MM.1S (cell line): ENCODE measurements around the gene SLC35F5.
"Not testable (repeated sequence)": the region's sequence is repeated elsewhere in the genome, so short reads cannot be mapped to it uniquely, and the experiment has no call there.

Source experiments
- DNase-seq: peaks from one replicate; pipeline ENCODE4 v3.0.0-alpha.2; 2015
- H2AFZ ChIP-seq: fragments of 300-600 bp; sonication (generic); 2 replicates; pipeline ENCODE4 v1.6.0; 2016; ENCODE audit warnings: antibody characterized with exemption, low read length
- H3F3A ChIP-seq: fragments of 300-600 bp; sonication (generic); 2 replicates; pipeline ENCODE4 v1.6.1; 2016; ENCODE audit warnings: mild to moderate bottlenecking, antibody characterized with exemption, low read length, moderate library complexity, mixed read lengths; ENCODE audit not compliant: insufficient read depth
- H3K27ac ChIP-seq: fragments of 300-600 bp; sonication (generic); 2 replicates; pipeline ENCODE4 v1.5.1; 2016; ENCODE audit warnings: mild to moderate bottlenecking, low read length
- H3K27me3 ChIP-seq: fragments of 300-600 bp; sonication (generic); replicated peaks from 2 replicates; pipeline ENCODE4 v1.6.0; 2016; ENCODE audit warnings: low read length; ENCODE audit not compliant: insufficient read depth
- H3K36me3 ChIP-seq: fragments of 300-600 bp; sonication (generic); replicated peaks from 2 replicates; pipeline ENCODE4 v1.6.1; 2016; ENCODE audit warnings: mild to moderate bottlenecking, low read length, mixed read lengths; ENCODE audit not compliant: insufficient read depth
- H3K4me1 ChIP-seq: fragments of 300-600 bp; sonication (generic); 2 replicates; pipeline ENCODE4 v1.6.1; 2016; ENCODE audit warnings: low read length, mixed read lengths
- H3K4me2 ChIP-seq: fragments of 300-600 bp; sonication (generic); 2 replicates; pipeline ENCODE4 v1.6.0; 2016; ENCODE audit warnings: low read depth, low read length
- H3K4me3 ChIP-seq: fragments of 300-600 bp; sonication (generic); 2 replicates; pipeline ENCODE4 v1.5.1; 2016; ENCODE audit warnings: low read length, mixed read lengths
- H3K79me2 ChIP-seq: fragments of 300-600 bp; sonication (generic); 2 replicates; pipeline ENCODE4 v1.6.1; 2016; ENCODE audit warnings: mixed run types, low read length, mixed read lengths
- H3K9ac ChIP-seq: fragments of 300-600 bp; sonication (generic); 2 replicates; pipeline ENCODE4 v1.6.1; 2016; ENCODE audit warnings: low read length, mixed read lengths
- H3K9me2 ChIP-seq: fragments of 300-600 bp; sonication (generic); replicated peaks from 2 replicates; pipeline ENCODE4 v1.6.1; 2016; ENCODE audit warnings: mild to moderate bottlenecking, low read length, mixed read lengths; ENCODE audit not compliant: insufficient read depth
- H3K9me3 ChIP-seq: fragments of 300-600 bp; sonication (generic); replicated peaks from 2 replicates; pipeline ENCODE4 v1.6.1; 2016; ENCODE audit warnings: mild to moderate bottlenecking, low read length, mixed read lengths; ENCODE audit not compliant: insufficient read depth
- H4K20me1 ChIP-seq: fragments of 300-600 bp; sonication (generic); 2 replicates; pipeline ENCODE4 v1.6.1; 2016; ENCODE audit warnings: mild to moderate bottlenecking, low read length, moderate library complexity, mixed read lengths; ENCODE audit not compliant: insufficient read depth
- CTCF ChIP-seq: fragments of 300-600 bp; sonication (generic); IDR thresholded peaks from 2 replicates; pipeline ENCODE4 v1.5.1; 2016; ENCODE audit warnings: antibody characterized with exemption, low read length, mixed read lengths
- EZH2 ChIP-seq: fragments of 300-600 bp; sonication (generic); optimal IDR thresholded peaks from 2 replicates; pipeline ENCODE3; 2017; ENCODE audit warnings: low read depth, mild to moderate bottlenecking, antibody characterized with exemption, low read length, mixed read lengths
- EZH2phosphoT487 ChIP-seq: fragments of 300-600 bp; sonication (generic); IDR thresholded peaks from 2 replicates; pipeline ENCODE4 v1.6.1; 2018; ENCODE audit warnings: antibody characterized with exemption, low read length

The SLC35F5 gene

GRCh38 chr2:113697516-113697915, 58.9 kb downstream of the SLC35F5 start:
- no peaks in the 10 kb centered on the region for H3K79me2 ChIP-seq
- peaks cover 20% of the 10 kb centered on the region for H3K4me1 ChIP-seq
- no peak overlapping the region for H3K9ac ChIP-seq
- no peak overlapping the region for H3K27ac ChIP-seq
- no peak overlapping the region for H3K4me2 ChIP-seq
- H3K27me3 ChIP-seq: no peaks in the 10 kb centered on the region
- no peaks in the 10 kb centered on the region for H3K9me2 ChIP-seq
- peaks cover 15% of the 10 kb centered on the region for H3F3A ChIP-seq
- no peak for TF ChIP-seq CTCF
- TF ChIP-seq EZH2: no peak
- no peak for TF ChIP-seq EZH2phosphoT487
- H3K36me3 ChIP-seq: no peaks in the 10 kb centered on the region
- H3K9me3 ChIP-seq: no peaks in the 10 kb centered on the region
- no peaks in the 10 kb centered on the region for H4K20me1 ChIP-seq
- H2AFZ ChIP-seq: no peak overlapping the region
- no peak overlapping the region for H3K4me3 ChIP-seq
- DNase-seq: no peak

DNA sequence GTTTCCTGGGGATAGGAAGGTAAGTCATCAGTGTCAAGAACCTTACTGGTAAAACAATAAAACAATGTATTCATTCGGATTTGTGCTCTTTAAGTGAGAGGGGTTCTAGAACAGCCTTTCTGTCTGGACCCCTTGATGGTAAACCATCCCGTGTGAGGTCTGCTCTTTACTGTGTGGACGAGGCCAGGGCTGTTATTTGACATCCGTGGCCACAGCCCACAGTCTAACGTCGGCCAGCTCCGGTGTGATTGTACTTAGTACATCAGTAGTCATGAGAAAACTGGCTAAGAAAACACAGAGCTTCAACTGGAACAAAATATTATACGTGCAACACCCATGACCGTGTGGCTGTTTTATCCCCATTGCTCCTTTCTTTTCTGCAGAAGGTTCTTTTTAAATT, 62.0 kb downstream of the SLC35F5 start:
- Histone ChIP-seq H4K20me1 (no peaks in the 10 kb centered on the region), H3K4me2 (no peak overlapping the region), H3K27ac (no peak overlapping the region), H3K27me3 (no peaks in the 10 kb centered on the region), H3K4me1 (peaks cover 20% of the 10 kb centered on the region), H3K9me3 (no peaks in the 10 kb centered on the region), H3F3A (peaks cover 16% of the 10 kb centered on the region), H3K79me2 (no peaks in the 10 kb centered on the region), H3K4me3 (no peak overlapping the region), H2AFZ (no peak overlapping the region), H3K9me2 (no peaks in the 10 kb centered on the region), H3K9ac (no peak overlapping the region), H3K36me3 (no peaks in the 10 kb centered on the region)
- TF ChIP-seq EZH2: no peak
- no peak for TF ChIP-seq EZH2phosphoT487
- no peak for TF ChIP-seq CTCF
- no peak for DNase-seq

GRCh38 chr2:113692698-113693428, 63.6 kb downstream of the SLC35F5 start:
- peak overlapping the region; percentile 28; the same call in 1 of the 2 replicates for H3K27ac ChIP-seq
- H3K9ac ChIP-seq: no peak overlapping the region
- no peaks in the 10 kb centered on the region for H3K27me3 ChIP-seq
- TF ChIP-seq EZH2phosphoT487 (no peak), CTCF (no peak), EZH2 (no peak)
- peak overlapping the region; percentile 21 for H2AFZ ChIP-seq
- H3K4me3 ChIP-seq: no peak overlapping the region
- DNase-seq: peak; percentile 75
- H3F3A ChIP-seq: peaks cover 16% of the 10 kb centered on the region
- H3K79me2 ChIP-seq: no peaks in the 10 kb centered on the region
- no peaks in the 10 kb centered on the region for H4K20me1 ChIP-seq
- no peaks in the 10 kb centered on the region for H3K36me3 ChIP-seq
- H3K4me2 ChIP-seq: peak overlapping the region; percentile 52
- peaks cover 20% of the 10 kb centered on the region for H3K4me1 ChIP-seq
- H3K9me3 ChIP-seq: no peaks in the 10 kb centered on the region
- no peaks in the 10 kb centered on the region for H3K9me2 ChIP-seq

- Histone ChIP-seq H3F3A (peaks cover 16% of the 10 kb centered on the region), H3K4me1 (peaks cover 20% of the 10 kb centered on the region)
- not testable (repeated sequence) for H3K27me3 ChIP-seq, DNase-seq, H3K9ac ChIP-seq, H3K4me3 ChIP-seq, H4K20me1 ChIP-seq, H3K79me2 ChIP-seq, H3K27ac ChIP-seq, H3K9me2 ChIP-seq, H2AFZ ChIP-seq, H3K4me2 ChIP-seq, H3K9me3 ChIP-seq, H3K36me3 ChIP-seq
These were observed 65.6 kb downstream of the SLC35F5 start for GRCh38 chr2:113690871-113691270.
